ENCODE measurements around the gene BICDL1.

Gene BICDL1

GRCh38 chr12:120110550-120111501 is 121.8 kb downstream of the BICDL1 start:
- peak overlapping the region; percentile 33 for H3K4me3 ChIP-seq (ENCODE audit: low read depth, low read length)
- TF ChIP-seq CTCF (IDR thresholded peaks at IDR 0.05; ENCODE audit: borderline replicate concordance, insufficient read depth, low read depth, low read length), result no peak

- TF ChIP-seq CTCF (IDR thresholded peaks at IDR 0.05; ENCODE audit: borderline replicate concordance, insufficient read depth, low read depth, low read length), result no peak
Observed at GRCh38 chr12:120115066-120115465, 126.0 kb downstream of the BICDL1 start.

GRCh38 chr12:120115692-120116440 is 126.8 kb downstream of the BICDL1 start:
- H3K4me3 ChIP-seq (ENCODE audit: low read depth, low read length), result peak overlapping the region; percentile 96
- TF ChIP-seq CTCF (IDR thresholded peaks at IDR 0.05; ENCODE audit: borderline replicate concordance, insufficient read depth, low read depth, low read length), result no peak

More at GRCh38 chr12:120115066-120115465, 126.0 kb downstream of the BICDL1 start:
- peak overlapping the region; percentile 96 for H3K4me3 ChIP-seq (ENCODE audit: low read depth, low read length)

GRCh38 chr12:120116441-120116791 is 127.4 kb downstream of the BICDL1 start, which contains the start of gene RAB35:
RAB35 (minus strand) TSS chr12:120116753; CDS start chr12:120116650, 103 bp downstream.
- no peak for TF ChIP-seq CTCF (IDR thresholded peaks at IDR 0.05; ENCODE audit: borderline replicate concordance, insufficient read depth, low read depth, low read length)
- peak within 1 kb of the TSS; percentile 96 for H3K4me3 ChIP-seq (ENCODE audit: low read depth, low read length)

- no peak for TF ChIP-seq CTCF (IDR thresholded peaks at IDR 0.05; ENCODE audit: borderline replicate concordance, insufficient read depth, low read depth, low read length)
- peak overlapping the region; percentile 96 for H3K4me3 ChIP-seq (ENCODE audit: low read depth, low read length)
Observed at GRCh38 chr12:120116792-120117651, 128.0 kb downstream of the BICDL1 start.

- H3K4me3 ChIP-seq (ENCODE audit: low read depth, low read length), result peak overlapping the region; percentile 96
- TF ChIP-seq CTCF (IDR thresholded peaks at IDR 0.05; ENCODE audit: borderline replicate concordance, insufficient read depth, low read depth, low read length), result no peak
Observed at GRCh38 chr12:120117961-120118320, 128.9 kb downstream of the BICDL1 start.

All from GM12875 (cell line).